Chondrocyte (in vitro differentiated cells): ENCODE measurements around the gene SALL2. TPM values are rescaled to one million over a fixed set of nuclear protein-coding genes. Genes with fewer than 3 reads are reported as not detected.
A peak's percentile ranks its signal among the peaks of the same experiment; 100 is the strongest.

Experiments used
- DNase-seq: peaks from one replicate; pipeline ENCODE4 v3.0.0; 2021; ENCODE audit warnings: mixed read lengths, low spot score
- H3K27ac Mint-ChIP-seq: one replicate; pipeline ENCODE4 v1.8.0; 2021; ENCODE audit warnings: mild to moderate bottlenecking, moderate library complexity, mixed read lengths; ENCODE audit not compliant: unreplicated experiment
- H3K27me3 Mint-ChIP-seq: 2 replicates; pipeline ENCODE4 v1.8.0; 2021; ENCODE audit warnings: low read depth, mixed read lengths
- H3K36me3 Mint-ChIP-seq: 2 replicates; pipeline ENCODE4 v1.8.0; 2021; ENCODE audit warnings: low read depth, mixed read lengths
- H3K4me1 Mint-ChIP-seq: 2 replicates; pipeline ENCODE4 v1.8.0; 2021; ENCODE audit warnings: low read depth, mild to moderate bottlenecking, mixed read lengths
- H3K4me3 Mint-ChIP-seq: one replicate; pipeline ENCODE4 v1.8.0; 2021; ENCODE audit warnings: mild to moderate bottlenecking, moderate library complexity, mixed read lengths; ENCODE audit not compliant: unreplicated experiment
- H3K9me3 Mint-ChIP-seq: 2 replicates; pipeline ENCODE4 v1.8.0; 2021; ENCODE audit warnings: low read depth, mixed read lengths
- CTCF ChIP-seq: fragments of 200-600 bp; sonication (generic); IDR thresholded peaks from 2 replicates; pipeline ENCODE4 v1.5.0; 2021; ENCODE audit warnings: antibody characterized with exemption, mild to moderate bottlenecking, moderate library complexity
- total RNA-seq: library from RNA; stranded (reverse); gene quantifications from 3 replicates; pipeline ENCODE4 v1.2.1, GENCODE V29; 2021

Gene SALL2
- total RNA-seq, 1 donor from 2014 or later: 10.1 TPM

- peak within 1 kb of the TSS; percentile 100 for H3K4me3 Mint-ChIP-seq
- peak within 1 kb of the TSS; percentile 100 for H3K27ac Mint-ChIP-seq
- TF ChIP-seq CTCF: peak; percentile 93
- no peaks in the 10 kb centered on the region for H3K9me3 Mint-ChIP-seq
- DNase-seq: peak; percentile 98
- peaks cover 10% of the 10 kb centered on the region for H3K36me3 Mint-ChIP-seq
- H3K27me3 Mint-ChIP-seq: no peaks in the 10 kb centered on the region
- peaks cover 26% of the 10 kb centered on the region for H3K4me1 Mint-ChIP-seq
Observed at GRCh38 chr14:21476925-21477681, 49.0 kb downstream of the SALL2 start, which contains the start of the genes RAB2B and TOX4. RAB2B (minus strand) TSS chr14:21476959; CDS start chr14:21476872, 87 bp downstream. TOX4 (plus strand) TSS chr14:21477195; CDS start chr14:21477279, 84 bp downstream.

GRCh38 chr14:21476523-21476924 is 49.6 kb downstream of the SALL2 start:
- Mint-ChIP-seq H3K4me3 (peak overlapping the region; percentile 100), H3K36me3 (peaks cover 11% of the 10 kb centered on the region), H3K4me1 (peaks cover 26% of the 10 kb centered on the region), H3K9me3 (no peaks in the 10 kb centered on the region), H3K27ac (peak overlapping the region; percentile 100), H3K27me3 (no peaks in the 10 kb centered on the region)
- TF ChIP-seq CTCF: no peak
- no peak for DNase-seq

GRCh38 chr14:21475767-21476522 is 50.2 kb downstream of the SALL2 start:
- no peak for TF ChIP-seq CTCF
- peak overlapping the region; percentile 100 for H3K4me3 Mint-ChIP-seq
- H3K36me3 Mint-ChIP-seq: peaks cover 9% of the 10 kb centered on the region
- peaks cover 26% of the 10 kb centered on the region for H3K4me1 Mint-ChIP-seq
- H3K27ac Mint-ChIP-seq: peak overlapping the region; percentile 100
- H3K9me3 Mint-ChIP-seq: no peaks in the 10 kb centered on the region
- DNase-seq: no peak
- no peaks in the 10 kb centered on the region for H3K27me3 Mint-ChIP-seq

Other genes starting within 250 kb of the SALL2 start
- not detected in 3 replicates for gene RPGRIP1, start 246.3 kb downstream of the SALL2 start, total RNA-seq
- gene SUPT16H, start 142.3 kb downstream of the SALL2 start, total RNA-seq: 55.8 to 77.2 TPM (median 57.7 TPM) in 3 replicates
- 69.7 to 86.2 TPM (median 69.8 TPM) in 3 replicates for gene CHD8, start 70.2 kb downstream of the SALL2 start, total RNA-seq
- gene RAB2B, start 49.4 kb downstream of the SALL2 start, total RNA-seq: 38.1 to 44.4 TPM (median 39.7 TPM) in 3 replicates
- 61.7 to 71.8 TPM (median 62.2 TPM) in 3 replicates for gene TOX4, start 49.2 kb downstream of the SALL2 start, total RNA-seq
- gene METTL3, start 15.0 kb downstream of the SALL2 start, total RNA-seq: 29.3 to 38.5 TPM (median 30.4 TPM) in 3 replicates
- gene OR10G3, start 53.7 kb upstream of the SALL2 start, total RNA-seq: not detected in 3 replicates
- not detected in 3 replicates for gene OR10G2, start 108.6 kb upstream of the SALL2 start, total RNA-seq
- gene OR4E2, start 127.5 kb upstream of the SALL2 start, total RNA-seq: not detected in 3 replicates
- gene OR4E1, start 147.5 kb upstream of the SALL2 start, total RNA-seq: not detected in 3 replicates